ENCODE data around the gene MAB21L3.
"Not testable (repeated sequence)": the region's sequence is repeated elsewhere in the genome, so short reads cannot be mapped to it uniquely, and the experiment has no call there.

MAB21L3 gene

DNA sequence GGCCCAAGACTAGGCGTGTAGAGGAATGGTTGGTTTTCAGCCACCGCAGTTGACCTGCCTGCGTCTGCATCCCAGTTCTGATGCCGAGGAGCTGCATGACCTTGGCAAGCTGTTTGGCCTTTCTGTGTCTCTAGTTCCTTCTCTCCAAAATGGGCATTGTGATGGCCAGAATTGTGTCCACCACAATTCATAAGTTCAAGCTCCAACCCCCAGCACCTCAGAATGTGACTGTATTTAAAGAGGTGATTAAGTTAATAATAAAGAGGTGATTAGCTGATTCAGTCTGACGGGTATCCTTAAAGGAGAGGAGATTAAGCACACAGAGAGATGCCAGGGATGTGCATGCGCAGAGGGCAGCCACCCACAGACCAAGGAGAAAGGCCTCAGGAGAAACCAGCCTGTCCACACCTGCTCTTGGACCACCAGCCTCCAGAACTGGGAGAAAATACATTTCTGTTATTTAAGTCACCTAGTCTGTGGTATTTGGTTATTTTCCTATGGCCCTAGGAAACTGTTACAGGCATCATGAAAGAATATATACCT, 28.5 kb downstream of the MAB21L3 start:
- DNase-seq: no peak

GRCh38 chr1:116144151-116144550, 33.0 kb downstream of the MAB21L3 start:
- no peak for DNase-seq

GRCh38 chr1:116146447-116147113, 35.4 kb downstream of the MAB21L3 start:
- not testable (repeated sequence) for DNase-seq

DNA sequence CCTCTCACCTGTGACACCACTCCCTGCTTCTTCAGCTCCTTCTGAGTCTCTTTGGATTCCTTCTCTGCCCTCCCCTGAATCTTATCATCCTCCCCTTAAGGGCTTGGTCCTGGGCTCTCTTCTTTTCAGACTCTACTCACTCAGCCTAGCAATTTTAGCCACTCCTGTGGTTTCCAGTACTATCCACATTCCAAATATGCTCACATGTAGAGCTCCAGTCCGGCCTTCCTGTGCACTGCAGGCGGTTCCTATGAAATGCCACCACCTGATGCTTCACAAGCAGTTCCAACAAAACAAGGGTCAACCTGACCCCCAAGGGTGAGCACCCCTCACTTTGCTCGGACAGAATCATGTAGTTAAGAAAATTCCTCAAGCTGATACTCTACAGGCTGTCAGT, 35.9 kb downstream of the MAB21L3 start:
- no peak for DNase-seq

DNA sequence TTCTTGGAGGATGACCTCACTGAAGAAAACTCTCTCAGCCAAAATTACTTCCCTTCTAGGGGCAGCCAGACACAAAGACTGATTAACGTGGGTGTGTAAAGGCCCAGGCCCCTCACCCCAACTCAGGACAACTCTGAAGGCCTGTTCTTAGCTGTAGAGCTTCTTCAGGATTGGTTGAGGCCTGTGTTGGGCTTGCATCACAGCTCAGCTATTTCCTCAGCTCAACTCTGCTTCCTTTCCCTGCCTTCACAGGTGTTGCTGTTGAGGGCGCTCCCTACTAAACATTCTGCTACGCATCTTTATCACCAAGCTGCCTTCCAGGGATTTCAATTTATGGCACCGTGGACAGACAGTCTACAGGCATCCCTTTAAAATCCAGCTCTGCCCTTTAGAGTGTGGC, 36.8 kb downstream of the MAB21L3 start:
- DNase-seq: no peak

GRCh38 chr1:116148967-116149366, 37.8 kb downstream of the MAB21L3 start:
- no peak for DNase-seq

GRCh38 chr1:116150368-116150767, 39.2 kb downstream of the MAB21L3 start:
- no peak for DNase-seq

- peak; percentile 68 for DNase-seq
These were observed 40.8 kb downstream of the MAB21L3 start for GRCh38 chr1:116151739-116152576.

DNA sequence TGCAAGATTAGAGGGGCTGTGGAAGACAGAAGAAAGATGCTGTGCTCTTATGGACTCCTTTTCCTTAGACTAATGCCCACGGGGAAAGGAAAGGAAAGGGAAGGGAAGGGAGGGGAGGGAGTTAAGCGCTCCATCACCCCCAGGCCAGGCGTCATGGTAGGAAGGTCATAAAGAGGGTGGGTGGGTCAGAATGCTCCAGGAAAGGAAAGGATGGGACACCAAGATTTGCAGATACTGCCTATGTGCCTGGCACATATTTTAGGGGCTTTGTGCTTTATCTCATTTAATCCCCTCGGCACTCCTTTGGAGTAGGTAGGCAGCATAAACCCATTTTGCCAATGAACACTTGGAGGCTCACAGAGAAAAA, 41.4 kb downstream of the MAB21L3 start:
- DNase-seq: no peak

- DNase-seq: no peak
These were observed 41.9 kb downstream of the MAB21L3 start for GRCh38 chr1:116152950-116153691.

- no peak for DNase-seq
These were observed 42.5 kb downstream of the MAB21L3 start for GRCh38 chr1:116153692-116154031.

- DNase-seq: no peak
These were observed 43.3 kb downstream of the MAB21L3 start for GRCh38 chr1:116154536-116154935.

DNA sequence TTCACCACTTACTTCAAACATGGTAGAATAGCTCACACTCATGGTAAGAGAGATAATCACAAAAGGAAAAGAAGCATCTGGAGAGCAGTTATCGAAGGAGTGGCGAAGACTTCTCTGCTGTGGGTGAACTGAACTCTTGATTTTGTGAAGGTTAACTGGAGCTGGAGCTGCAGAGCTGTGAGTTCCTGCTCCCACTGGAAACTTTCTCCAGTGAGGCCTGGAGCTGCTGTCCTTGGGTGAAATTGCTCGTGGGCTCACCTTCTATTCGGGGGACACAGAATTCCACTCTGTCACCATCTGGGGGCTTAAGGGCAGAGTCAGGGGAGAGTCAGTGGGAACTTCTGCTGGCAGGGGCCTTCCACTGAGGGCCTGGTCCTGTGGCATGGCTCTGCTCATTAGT, 45.9 kb downstream of the MAB21L3 start:
- DNase-seq: no peak

DNA sequence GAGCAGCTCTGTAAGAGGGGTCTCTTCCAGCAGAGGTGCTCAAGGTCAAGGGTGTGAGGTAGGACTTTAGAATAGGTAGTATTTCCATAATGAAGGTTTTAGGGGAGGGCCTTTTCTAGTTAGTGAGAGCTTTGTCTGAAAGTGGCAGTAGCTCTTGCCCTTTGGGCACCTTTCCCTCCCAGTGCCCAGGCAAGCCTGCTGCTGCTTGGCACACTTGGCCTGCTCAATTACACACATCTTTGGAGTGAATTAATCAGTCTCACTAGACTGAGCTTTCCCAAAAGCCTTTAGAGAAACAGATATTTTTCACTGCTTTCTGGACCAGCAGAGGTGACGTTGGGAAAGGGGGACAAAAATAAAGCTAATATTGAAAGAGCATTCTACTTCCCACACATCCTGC, 48.0 kb downstream of the MAB21L3 start:
- no peak for DNase-seq

DNA sequence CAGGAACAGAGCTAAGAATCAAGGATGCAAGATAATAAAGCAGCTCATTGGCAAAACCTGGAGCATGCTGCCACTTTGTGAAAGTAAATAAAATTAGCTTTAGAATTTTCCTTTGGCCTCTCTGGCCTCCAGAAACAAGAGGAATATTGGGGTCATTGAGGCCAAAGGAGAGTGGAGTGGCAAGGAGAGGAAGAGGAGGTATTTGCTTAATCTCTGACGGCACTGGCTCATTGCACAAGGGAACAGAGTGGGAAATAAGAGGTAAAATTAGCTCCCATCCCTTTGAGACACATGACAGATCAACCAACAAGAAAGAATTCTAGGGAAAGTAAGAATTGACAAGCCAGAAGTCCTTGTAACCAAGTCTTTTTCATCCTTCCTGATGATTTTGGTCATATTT, 48.4 kb downstream of the MAB21L3 start:
- DNase-seq: no peak

- no peak for DNase-seq
These were observed 50.2 kb downstream of the MAB21L3 start for GRCh38 chr1:116161390-116161789.

DNA sequence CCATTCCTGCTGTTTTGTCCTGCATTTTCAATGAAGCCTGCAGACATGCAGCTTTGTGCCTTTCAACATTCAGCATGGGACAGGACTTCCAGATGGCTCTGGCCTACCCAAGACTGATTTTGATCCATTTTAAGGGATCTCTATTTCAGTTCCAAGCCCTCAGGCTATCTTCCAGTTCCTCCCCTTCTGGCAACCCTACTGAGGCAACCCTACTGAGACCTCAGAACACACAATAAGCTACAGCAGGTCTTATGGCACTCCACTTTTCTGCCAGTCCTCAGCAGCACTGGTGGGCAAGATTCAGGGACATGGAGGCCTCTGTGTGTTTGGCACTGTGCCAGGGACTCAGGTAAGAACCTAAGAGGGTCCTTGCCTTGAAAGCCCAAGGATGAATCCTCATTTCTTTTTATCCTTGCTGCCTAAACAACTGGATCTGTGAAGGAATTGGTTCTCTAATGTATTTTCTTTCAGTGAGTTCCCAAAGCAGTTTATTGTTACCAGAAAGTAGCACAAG, 50.7 kb downstream of the MAB21L3 start:
- DNase-seq: no peak

- no peak for DNase-seq
These were observed 52.3 kb downstream of the MAB21L3 start for GRCh38 chr1:116163533-116163932.

GRCh38 chr1:116164150-116164549, 53.0 kb downstream of the MAB21L3 start:
- no peak for DNase-seq

DNA sequence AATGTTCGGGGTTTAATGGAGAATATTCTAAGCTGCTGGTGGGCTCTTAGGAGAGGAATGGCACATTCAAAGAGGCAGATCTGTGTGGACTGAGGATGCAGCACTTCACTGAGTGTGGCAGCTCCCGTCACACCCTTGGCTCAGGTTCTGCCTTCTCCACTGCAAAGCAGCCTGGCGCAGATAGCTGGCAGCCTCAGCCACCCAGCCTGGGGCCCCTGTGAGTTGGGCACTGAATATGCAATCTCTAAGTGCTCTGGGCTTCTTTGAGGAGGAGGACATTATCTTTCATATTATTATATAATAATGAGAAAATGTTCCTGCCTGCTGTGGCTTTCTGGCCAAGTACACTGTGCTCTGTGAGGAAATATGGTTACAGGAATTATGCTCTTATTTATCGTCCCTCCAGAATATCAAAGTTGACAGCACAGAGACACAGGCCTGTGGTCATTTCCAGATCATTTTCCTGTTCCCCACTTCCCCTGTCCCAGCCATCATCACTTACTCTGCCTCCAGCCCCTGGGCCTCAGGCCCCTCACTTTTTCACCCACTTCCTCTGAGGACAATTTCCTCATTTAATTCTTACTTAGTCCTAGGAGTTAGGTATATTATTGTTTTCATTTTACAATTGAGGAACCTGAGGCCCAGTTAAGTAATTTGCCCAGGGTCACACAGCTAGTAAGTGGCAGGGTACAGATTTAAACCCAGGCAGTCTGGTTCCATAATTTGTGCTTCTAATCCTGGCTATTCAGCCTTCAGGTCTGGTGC, 53.6 kb downstream of the MAB21L3 start:
- no peak for DNase-seq

- no peak for DNase-seq
These were observed 54.4 kb downstream of the MAB21L3 start for GRCh38 chr1:116165572-116165971.

GRCh38 chr1:116166011-116166571, 54.9 kb downstream of the MAB21L3 start:
- no peak for DNase-seq
